Stimulated activated CD4-positive, alpha-beta T cell treated with anti-CD3 and anti-CD28 coated beads, TNF-alpha, amount 100 ng/mL, for 48 hours (primary cell): ENCODE results near the gene TNC.

Experiments used
- DNase-seq, 3 donors: peaks; one replicate each; pipeline ENCODE4 v3.0.0-alpha.2; 2020; ENCODE audit warnings: low read depth in 3 of 3

The TNC gene

GRCh38 chr9:115012486-115012885 is 105.5 kb downstream of the TNC start:
- no peak for DNase-seq

GRCh38 chr9:115010874-115011273 is 107.1 kb downstream of the TNC start:
- no peak for DNase-seq

- DNase-seq: no peak
Measured at GRCh38 chr9:115008536-115009270, 109.3 kb downstream of the TNC start.

GRCh38 chr9:115006660-115007059 is 111.3 kb downstream of the TNC start:
- DNase-seq: no peak

- no peak for DNase-seq
Measured at GRCh38 chr9:115005322-115005721, 112.6 kb downstream of the TNC start.

- DNase-seq: no peak
Measured at GRCh38 chr9:115004545-115004944, 113.4 kb downstream of the TNC start.

GRCh38 chr9:115002371-115003120 is 115.4 kb downstream of the TNC start:
- no peak for DNase-seq

- DNase-seq: no peak
Measured at GRCh38 chr9:115000217-115000639, 117.7 kb downstream of the TNC start.

GRCh38 chr9:114998326-114998725 is 119.6 kb downstream of the TNC start:
- DNase-seq: no peak

- DNase-seq: no peak
Measured at GRCh38 chr9:114995681-114996221, 122.2 kb downstream of the TNC start.

GRCh38 chr9:114994768-114995167 is 123.2 kb downstream of the TNC start:
- DNase-seq: no peak

- DNase-seq: no peak
Measured at GRCh38 chr9:114991861-114992260, 126.1 kb downstream of the TNC start.

- no peak for DNase-seq
Measured at GRCh38 chr9:114990901-114991300, 127.1 kb downstream of the TNC start.

GRCh38 chr9:114989600-114990410 is 128.2 kb downstream of the TNC start:
- peak in 2 of 3 donors; percentile 57 to 75 for DNase-seq

- peak in 1 of 3 donors; percentile 42 for DNase-seq
Measured at GRCh38 chr9:114988962-114989599, 128.9 kb downstream of the TNC start.

GRCh38 chr9:114987116-114987515 is 130.8 kb downstream of the TNC start:
- DNase-seq: no peak

GRCh38 chr9:114985959-114986501 is 131.9 kb downstream of the TNC start:
- DNase-seq: no peak

- no peak for DNase-seq
Measured at GRCh38 chr9:114981063-114981462, 136.9 kb downstream of the TNC start.

- DNase-seq: no peak
Measured at GRCh38 chr9:114973216-114973615, 144.7 kb downstream of the TNC start.

GRCh38 chr9:114972510-114973136 is 145.3 kb downstream of the TNC start:
- no peak for DNase-seq
